Peyer's patch (tissue), 4 donors: Measurements from ENCODE around the gene ITGA5. TPM values are rescaled to one million over a fixed set of nuclear protein-coding genes. Genes with fewer than 3 reads are reported as not detected.
A peak's percentile ranks its signal among the peaks of the same experiment; 100 is the strongest.

Experiments used
- DNase-seq, 3 donors: peaks; one replicate each; pipeline ENCODE4 v3.0.0-alpha.2; 2017 to 2019
- H3K27ac ChIP-seq, 4 donors: fragments of 200-600 bp; sonication (generic); one replicate each; pipeline ENCODE4 v1.5.1; 2016 to 2019
- H3K27me3 ChIP-seq, 2 donors: fragments of 200-600 bp; sonication (generic); one replicate each; pipeline ENCODE4 v1.5.1; 2019
- H3K36me3 ChIP-seq, 3 donors: fragments of 200-600 bp; sonication (generic); one replicate each; pipeline ENCODE4 v1.5.1; 2016 to 2019
- H3K4me1 ChIP-seq, 4 donors: fragments of 200-600 bp; sonication (generic); one replicate each; pipeline ENCODE4 v1.5.1; 2016 to 2019
- H3K4me3 ChIP-seq, 4 donors: fragments of 200-600 bp; sonication (generic); 1 replicate in 3 of 4; 2 replicates in 1 of 4; pipeline ENCODE4 v1.5.1; 2016 to 2019; ENCODE audit warnings: mild to moderate bottlenecking in 1 of 4
- H3K9me3 ChIP-seq, 4 donors: fragments of 200-600 bp; sonication (generic); one replicate each; pipeline ENCODE4 v1.5.1; 2016 to 2019; ENCODE audit warnings: mild to moderate bottlenecking in 1 of 4
- CTCF ChIP-seq, 6 experiments: fragments of 450-650 bp in 4 of 6; fragments of 200-600 bp in 2 of 6; sonication (generic) in 1 of 6; IDR thresholded peaks; one replicate each; pipeline ENCODE4 v1.5.1; 2017 to 2019; ENCODE audit warnings: antibody characterized with exemption in 6 of 6, mild to moderate bottlenecking in 3 of 6, moderate library complexity in 1 of 6
- POLR2A ChIP-seq, 2 donors: fragments of 450-650 bp; IDR thresholded peaks; one replicate each; pipeline ENCODE4 v1.5.1; 2017; ENCODE audit warnings: antibody characterized with exemption in 2 of 2, mild to moderate bottlenecking in 2 of 2, moderate library complexity in 2 of 2
- total RNA-seq, 4 donors: library from RNA; depleted of rRNA; stranded (reverse); fragments of >200 nt; gene quantifications; one replicate each; pipeline ENCODE4 v1.1.0, GENCODE V29; 2016

The ITGA5 gene
- total RNA-seq, 4 donors from 2014 or later = 21.0 to 78.4 (median 44.5) TPM

- peak; percentile 85 to 96 (median 94) for DNase-seq
- no peaks in the 10 kb centered on the region for H3K9me3 ChIP-seq
- peaks cover 0 to 29% (median 0%) of the 10 kb centered on the region in 4 donors for H3K4me1 ChIP-seq
- H3K27me3 ChIP-seq = no peaks in the 10 kb centered on the region
- peak overlapping the region in 3 of 4 donors; percentile 54 to 67 (median 55) for H3K27ac ChIP-seq
- no peak for TF ChIP-seq POLR2A (IDR thresholded peaks at IDR 0.05)
- TF ChIP-seq CTCF (IDR thresholded peaks at IDR 0.05) = peak; percentile 68 to 86 (median 84)
- H3K36me3 ChIP-seq = no peaks in the 10 kb centered on the region
- H3K4me3 ChIP-seq = peak overlapping the region in 3 of 4 donors; percentile 2 to 42 (median 10)
Measured at GRCh38 chr12:54368709-54369596, 50.1 kb downstream of the ITGA5 start.

- TF ChIP-seq POLR2A (IDR thresholded peaks at IDR 0.05) = no peak
- TF ChIP-seq CTCF (IDR thresholded peaks at IDR 0.05) = no peak
- Histone ChIP-seq H3K4me1 (peaks cover 0 to 29% (median 0%) of the 10 kb centered on the region in 4 donors), H3K27me3 (no peaks in the 10 kb centered on the region), H3K27ac (no peak overlapping the region), H3K9me3 (no peaks in the 10 kb centered on the region), H3K4me3 (peak overlapping the region in 3 of 4 donors; percentile 2 to 42 (median 10)), H3K36me3 (no peaks in the 10 kb centered on the region)
- DNase-seq = no peak
Measured at GRCh38 chr12:54368025-54368708, 50.9 kb downstream of the ITGA5 start.

- H3K27me3 ChIP-seq = no peaks in the 10 kb centered on the region
- H3K4me1 ChIP-seq = peaks cover 0 to 17% (median 0%) of the 10 kb centered on the region in 4 donors
- no peaks in the 10 kb centered on the region for H3K36me3 ChIP-seq
- H3K27ac ChIP-seq = no peak within 1 kb of the TSS
- TF ChIP-seq POLR2A (IDR thresholded peaks at IDR 0.05) = no peak
- TF ChIP-seq CTCF (IDR thresholded peaks at IDR 0.05) = no peak
- no peaks in the 10 kb centered on the region for H3K9me3 ChIP-seq
- no peak for DNase-seq
- no peak within 1 kb of the TSS for H3K4me3 ChIP-seq
Measured at GRCh38 chr12:54364413-54364812, 54.7 kb downstream of the ITGA5 start, which contains the start of gene GPR84. Gene GPR84 (minus strand): TSS chr12:54364486. CDS start chr12:54363851, 635 bp downstream.

- no peaks in the 10 kb centered on the region for H3K36me3 ChIP-seq
- no peak for TF ChIP-seq POLR2A (IDR thresholded peaks at IDR 0.05)
- no peak for TF ChIP-seq CTCF (IDR thresholded peaks at IDR 0.05)
- peaks cover 0 to 13% (median 0%) of the 10 kb centered on the region in 4 donors for H3K4me1 ChIP-seq
- no peak overlapping the region for H3K4me3 ChIP-seq
- no peak for DNase-seq
- H3K27me3 ChIP-seq = no peaks in the 10 kb centered on the region
- no peak overlapping the region for H3K27ac ChIP-seq
- H3K9me3 ChIP-seq = no peaks in the 10 kb centered on the region
Measured at GRCh38 chr12:54363618-54364017, 55.4 kb downstream of the ITGA5 start.

GRCh38 chr12:54363047-54363446 is 56.0 kb downstream of the ITGA5 start:
- H3K4me3 ChIP-seq = no peak overlapping the region
- no peaks in the 10 kb centered on the region for H3K27me3 ChIP-seq
- no peaks in the 10 kb centered on the region for H3K9me3 ChIP-seq
- H3K27ac ChIP-seq = no peak overlapping the region
- H3K36me3 ChIP-seq = no peaks in the 10 kb centered on the region
- H3K4me1 ChIP-seq = peaks cover 0 to 13% (median 0%) of the 10 kb centered on the region in 4 donors
- TF ChIP-seq POLR2A (IDR thresholded peaks at IDR 0.05) (no peak), CTCF (IDR thresholded peaks at IDR 0.05) (no peak)
- DNase-seq = no peak
